ENCODE measurements around the gene IPPK. TPM values are rescaled to one million over a fixed set of nuclear protein-coding genes. Genes with fewer than 3 reads are reported as not detected.

The IPPK gene
- total and polyA plus RNA-seq, 5 donors from 2014 or later = 3.8 to 9.2 (median 5.5) TPM

DNA sequence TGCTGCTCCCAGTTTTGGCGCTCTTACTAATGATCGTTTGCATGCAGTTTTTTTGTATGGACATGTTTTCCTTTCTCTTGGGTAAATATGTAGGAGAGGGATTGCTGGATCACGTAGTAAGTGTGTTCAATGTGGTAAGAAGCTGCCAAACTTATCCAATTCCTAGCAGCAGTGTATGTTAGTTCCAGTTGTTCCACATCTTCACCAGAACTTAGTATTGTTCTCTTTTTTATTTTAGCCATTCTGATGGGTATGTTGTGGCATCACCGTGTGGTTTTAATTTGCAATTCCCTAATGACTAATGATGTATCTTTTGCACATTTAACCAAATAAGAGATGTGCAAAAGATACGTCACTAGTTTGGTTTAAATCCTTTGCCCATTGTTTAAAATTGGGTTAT is 65.9 kb downstream of the IPPK start:
- H3K9me3 Mint-ChIP-seq = peaks cover 0 to 16% (median 4%) of the 10 kb centered on the region in 7 donors
- H3K4me1 ChIP-seq (ENCODE audit: control insufficient read depth, insufficient read depth, low read length, poor library complexity, severe bottlenecking) = no peaks in the 10 kb centered on the region

DNA sequence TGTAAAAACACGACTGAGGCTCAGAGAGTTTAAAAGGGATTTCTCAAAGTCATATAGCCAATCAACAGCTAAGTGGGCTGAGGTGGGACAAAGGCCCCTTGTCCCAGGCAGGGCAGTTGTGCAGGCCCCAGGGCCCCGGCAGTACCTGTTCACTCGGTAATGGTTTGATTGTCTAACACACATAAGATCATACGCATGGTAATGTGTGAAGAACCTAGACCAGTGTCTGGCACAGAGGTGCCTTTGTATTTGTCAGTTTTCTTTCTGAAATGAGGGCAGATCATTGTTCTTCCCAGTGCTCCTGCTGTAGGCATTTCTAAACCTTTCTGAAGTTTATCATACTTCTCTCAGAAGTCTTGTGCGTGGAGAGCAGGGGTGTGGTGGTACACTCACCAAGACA is 66.8 kb downstream of the IPPK start:
- Histone ChIP-seq H3K4me3 (ENCODE audit: low read depth, low read length) (no peak overlapping the region), H3K36me3 (ENCODE audit: control insufficient read depth, insufficient read depth, low read length) (no peaks in the 10 kb centered on the region), H3K27me3 (ENCODE audit: control insufficient read depth, insufficient read depth, low read length) (no peaks in the 10 kb centered on the region), H3K4me1 (ENCODE audit: control insufficient read depth, insufficient read depth, low read length, poor library complexity, severe bottlenecking) (no peaks in the 10 kb centered on the region), H3K9me3 (ENCODE audit: control insufficient read depth in 2 of 2, low read length in 2 of 2) (peaks cover 0 to 4% of the 10 kb centered on the region in 2 experiments), H3K27ac (ENCODE audit: insufficient read depth, low read length, poor library complexity, severe bottlenecking) (no peak overlapping the region)
- H3K36me3 Mint-ChIP-seq = peaks cover 5% of the 10 kb centered on the region
- H3K4me1 Mint-ChIP-seq = no peaks in the 10 kb centered on the region
- DNase-seq (no peak), ATAC-seq (ENCODE audit: low read depth in 2 of 2) (no peak)
- no peak overlapping the region for H3K4me3 Mint-ChIP-seq
- H3K27ac Mint-ChIP-seq = no peak overlapping the region
- peaks cover 0 to 16% (median 5%) of the 10 kb centered on the region in 7 donors for H3K9me3 Mint-ChIP-seq
- peaks cover 4% of the 10 kb centered on the region for H3K27me3 Mint-ChIP-seq

More for the DNA sequence above, 65.9 kb downstream of the IPPK start:
- DNase-seq (no peak), ATAC-seq (ENCODE audit: low read depth in 2 of 2) (no peak)
- H3K27ac Mint-ChIP-seq = no peak overlapping the region
- peaks cover 4% of the 10 kb centered on the region for H3K27me3 Mint-ChIP-seq
- no peak overlapping the region for H3K4me3 Mint-ChIP-seq
- Histone ChIP-seq H3K36me3 (ENCODE audit: control insufficient read depth, insufficient read depth, low read length) (no peaks in the 10 kb centered on the region), H3K27ac (ENCODE audit: insufficient read depth, low read length, poor library complexity, severe bottlenecking) (no peak overlapping the region), H3K27me3 (ENCODE audit: control insufficient read depth, insufficient read depth, low read length) (no peaks in the 10 kb centered on the region), H3K9me3 (ENCODE audit: control insufficient read depth in 2 of 2, low read length in 2 of 2) (peaks cover 0 to 4% of the 10 kb centered on the region in 2 experiments), H3K4me3 (ENCODE audit: low read depth, low read length) (no peak overlapping the region)
- peaks cover 5% of the 10 kb centered on the region for H3K36me3 Mint-ChIP-seq
- H3K4me1 Mint-ChIP-seq = no peaks in the 10 kb centered on the region

DNA sequence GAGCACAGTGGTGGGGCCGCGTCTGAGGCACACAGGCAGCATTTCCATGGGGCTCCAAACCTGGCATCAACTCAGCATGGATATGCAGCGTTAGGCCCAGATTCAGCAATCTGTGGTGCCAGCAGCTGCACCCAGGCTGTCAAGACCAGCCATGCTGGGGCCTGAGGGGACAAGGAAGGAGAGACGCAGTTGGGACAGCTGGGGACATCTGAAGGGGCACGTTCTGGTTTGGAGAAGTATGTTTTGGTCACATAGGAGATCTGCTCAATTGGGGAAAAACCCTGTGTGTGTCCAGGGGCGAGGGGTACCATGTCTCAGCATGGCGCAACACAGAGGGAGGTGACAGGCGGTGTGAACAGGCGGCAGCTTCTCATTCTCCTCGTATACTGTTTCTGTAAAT is 67.5 kb downstream of the IPPK start:
- ATAC-seq (ENCODE audit: low read depth in 2 of 2) = no peak
- Histone ChIP-seq H3K27me3 (ENCODE audit: control insufficient read depth, insufficient read depth, low read length) (no peaks in the 10 kb centered on the region), H3K36me3 (ENCODE audit: control insufficient read depth, insufficient read depth, low read length) (no peaks in the 10 kb centered on the region), H3K4me1 (ENCODE audit: control insufficient read depth, insufficient read depth, low read length, poor library complexity, severe bottlenecking) (no peaks in the 10 kb centered on the region), H3K9me3 (ENCODE audit: control insufficient read depth in 2 of 2, low read length in 2 of 2) (peaks cover 0 to 4% of the 10 kb centered on the region in 2 experiments), H3K4me3 (ENCODE audit: low read depth, low read length) (no peak overlapping the region), H3K27ac (ENCODE audit: insufficient read depth, low read length, poor library complexity, severe bottlenecking) (no peak overlapping the region)
- Mint-ChIP-seq H3K27me3 (peaks cover 4% of the 10 kb centered on the region), H3K36me3 (peaks cover 5% of the 10 kb centered on the region), H3K4me1 (no peaks in the 10 kb centered on the region), H3K27ac (no peak overlapping the region), H3K4me3 (no peak overlapping the region), H3K9me3 (peaks cover 0 to 16% (median 5%) of the 10 kb centered on the region in 7 donors)
- DNase-seq = no peak

DNA sequence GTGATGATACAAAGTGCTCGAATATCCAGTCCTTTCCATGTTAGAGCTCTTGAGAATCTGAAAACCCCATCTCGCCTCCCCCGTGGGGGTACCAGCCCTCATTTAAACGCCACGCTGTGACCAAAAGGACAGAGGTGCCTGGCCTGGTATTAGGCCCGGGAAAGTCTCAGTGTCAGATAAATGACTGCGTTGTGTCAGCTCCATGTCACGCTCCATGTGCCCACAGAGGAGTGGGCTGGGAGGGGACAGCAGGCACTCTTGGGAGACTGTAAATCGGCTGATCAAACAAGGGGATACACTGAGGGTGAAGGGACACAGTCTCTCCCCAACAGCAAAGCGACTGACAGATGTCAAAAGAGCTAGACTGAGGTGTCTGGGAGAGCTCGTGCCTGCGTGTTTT is 68.5 kb downstream of the IPPK start:
- Histone ChIP-seq H3K4me3 (ENCODE audit: low read depth, low read length) (no peak overlapping the region), H3K9me3 (ENCODE audit: control insufficient read depth in 2 of 2, low read length in 2 of 2) (peaks cover 0 to 4% of the 10 kb centered on the region in 2 experiments), H3K4me1 (ENCODE audit: control insufficient read depth, insufficient read depth, low read length, poor library complexity, severe bottlenecking) (no peaks in the 10 kb centered on the region), H3K36me3 (ENCODE audit: control insufficient read depth, insufficient read depth, low read length) (no peaks in the 10 kb centered on the region), H3K27me3 (ENCODE audit: control insufficient read depth, insufficient read depth, low read length) (no peaks in the 10 kb centered on the region), H3K27ac (ENCODE audit: insufficient read depth, low read length, poor library complexity, severe bottlenecking) (no peak overlapping the region)
- ATAC-seq (ENCODE audit: low read depth in 2 of 2) = no peak
- H3K9me3 Mint-ChIP-seq = peaks cover 0 to 16% (median 5%) of the 10 kb centered on the region in 7 donors
- no peak overlapping the region for H3K27ac Mint-ChIP-seq
- H3K4me1 Mint-ChIP-seq = no peaks in the 10 kb centered on the region
- peaks cover 5% of the 10 kb centered on the region for H3K36me3 Mint-ChIP-seq
- no peak for DNase-seq
- peaks cover 4% of the 10 kb centered on the region for H3K27me3 Mint-ChIP-seq
- H3K4me3 Mint-ChIP-seq = no peak overlapping the region

DNA sequence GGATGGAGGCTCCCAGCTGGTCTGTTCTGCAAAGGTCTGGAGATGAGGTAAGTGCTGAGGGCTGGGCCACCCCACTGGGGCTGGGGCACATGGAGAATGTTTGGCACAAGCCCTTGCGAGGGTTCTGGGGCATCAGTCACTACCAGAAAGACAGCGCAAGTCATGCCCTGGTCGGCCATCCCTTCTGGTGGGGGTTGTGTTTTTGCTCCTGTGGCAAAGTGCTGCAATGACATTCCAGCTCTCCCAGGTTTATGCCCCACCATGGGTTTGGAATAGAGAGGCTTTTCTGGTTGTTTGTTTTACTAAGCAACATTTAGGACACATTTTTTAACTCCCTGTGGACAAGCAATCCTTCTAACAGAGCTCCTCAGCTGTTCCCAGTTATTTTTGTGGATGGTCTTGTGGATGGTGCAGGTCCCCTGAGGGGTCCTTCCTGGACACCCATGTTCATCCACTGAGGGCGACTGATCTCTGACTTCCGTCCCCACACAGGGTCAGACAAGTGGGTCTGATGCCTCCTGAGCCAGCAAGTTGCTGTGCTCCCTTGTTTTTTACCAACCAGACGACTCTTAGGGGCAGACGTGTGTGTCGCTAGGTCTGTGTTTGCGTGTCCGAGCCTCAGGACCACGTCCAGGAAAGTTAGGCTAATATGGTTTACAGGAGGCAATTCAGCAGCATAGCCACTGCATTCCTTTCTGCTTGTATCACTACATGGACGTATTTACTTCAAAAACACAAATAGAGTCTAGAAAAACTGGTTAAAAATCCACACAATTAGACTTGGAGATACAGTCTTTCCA is 69.3 kb downstream of the IPPK start:
- H3K27me3 ChIP-seq (ENCODE audit: control insufficient read depth, insufficient read depth, low read length) = no peaks in the 10 kb centered on the region
- ATAC-seq (ENCODE audit: low read depth in 2 of 2) = no peak

DNA sequence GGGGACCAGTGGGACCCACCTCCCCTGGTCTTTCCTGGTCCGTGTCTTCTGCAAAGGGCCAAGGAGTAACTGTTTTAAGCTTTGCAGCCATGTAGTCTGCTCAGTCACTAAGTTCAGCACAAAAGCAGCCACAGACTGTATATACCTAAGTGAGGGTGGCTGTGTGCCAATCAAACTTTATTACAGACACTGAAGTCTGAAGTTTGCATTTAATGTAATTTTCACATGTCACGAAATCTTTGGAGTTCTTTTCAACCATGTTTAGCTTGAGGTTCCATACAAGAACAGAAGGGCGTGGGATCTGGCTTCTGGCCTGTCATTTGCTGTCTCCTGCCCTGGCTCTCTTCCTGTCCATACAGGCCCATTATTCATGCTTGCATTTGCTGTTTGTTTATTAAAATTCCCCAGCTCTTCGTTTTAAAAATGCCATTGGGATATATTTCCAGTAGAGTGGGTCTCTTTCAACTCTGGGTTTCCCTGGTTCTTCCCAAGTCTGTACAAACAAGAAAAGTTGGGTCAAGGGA is 69.9 kb downstream of the IPPK start:
- DNase-seq = no peak
- Mint-ChIP-seq H3K4me3 (no peak overlapping the region), H3K27ac (no peak overlapping the region), H3K36me3 (peaks cover 5% of the 10 kb centered on the region), H3K27me3 (peaks cover 4% of the 10 kb centered on the region), H3K9me3 (peaks cover 0 to 13% (median 5%) of the 10 kb centered on the region in 7 donors), H3K4me1 (no peaks in the 10 kb centered on the region)
- Histone ChIP-seq H3K36me3 (ENCODE audit: control insufficient read depth, insufficient read depth, low read length) (no peaks in the 10 kb centered on the region), H3K4me1 (ENCODE audit: control insufficient read depth, insufficient read depth, low read length, poor library complexity, severe bottlenecking) (no peaks in the 10 kb centered on the region), H3K4me3 (ENCODE audit: low read depth, low read length) (no peak overlapping the region), H3K27me3 (ENCODE audit: control insufficient read depth, insufficient read depth, low read length) (no peaks in the 10 kb centered on the region), H3K9me3 (ENCODE audit: control insufficient read depth in 2 of 2, low read length in 2 of 2) (peaks cover 0 to under 1% of the 10 kb centered on the region in 2 experiments), H3K27ac (ENCODE audit: insufficient read depth, low read length, poor library complexity, severe bottlenecking) (no peak overlapping the region)
- no peak for ATAC-seq (ENCODE audit: low read depth in 2 of 2)

More for the DNA sequence above, 69.3 kb downstream of the IPPK start:
- H3K4me1 Mint-ChIP-seq = no peaks in the 10 kb centered on the region
- H3K4me1 ChIP-seq (ENCODE audit: control insufficient read depth, insufficient read depth, low read length, poor library complexity, severe bottlenecking) = no peaks in the 10 kb centered on the region
- no peak overlapping the region for H3K4me3 ChIP-seq (ENCODE audit: low read depth, low read length)
- no peak overlapping the region for H3K27ac Mint-ChIP-seq
- H3K4me3 Mint-ChIP-seq = no peak overlapping the region
- H3K27me3 Mint-ChIP-seq = peaks cover 4% of the 10 kb centered on the region
- no peak for DNase-seq
- no peak overlapping the region for H3K27ac ChIP-seq (ENCODE audit: insufficient read depth, low read length, poor library complexity, severe bottlenecking)
- peaks cover 5% of the 10 kb centered on the region for H3K36me3 Mint-ChIP-seq
- H3K9me3 ChIP-seq (ENCODE audit: control insufficient read depth in 2 of 2, low read length in 2 of 2) = peaks cover 0 to 4% of the 10 kb centered on the region in 2 experiments
- H3K36me3 ChIP-seq (ENCODE audit: control insufficient read depth, insufficient read depth, low read length) = no peaks in the 10 kb centered on the region
- H3K9me3 Mint-ChIP-seq = peaks cover 0 to 16% (median 5%) of the 10 kb centered on the region in 7 donors

DNA sequence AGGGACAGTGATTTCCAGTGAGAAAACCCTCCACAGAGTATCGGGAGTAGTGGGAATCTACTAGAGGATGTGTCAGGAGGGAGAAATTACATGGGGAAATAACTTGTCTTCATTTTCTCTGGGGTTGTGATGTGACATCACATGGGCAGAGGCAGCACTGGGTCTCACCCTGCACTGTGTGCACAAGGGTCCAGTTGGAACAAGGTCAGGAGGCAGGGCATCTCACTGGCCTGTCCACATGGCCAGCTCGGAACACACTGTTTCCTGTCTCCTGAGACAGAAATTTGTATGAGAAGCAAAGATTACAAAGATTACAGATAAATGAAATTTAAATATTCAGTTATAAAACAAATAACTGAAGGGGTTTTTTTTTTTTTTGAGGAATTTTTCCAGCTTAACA is 71.5 kb downstream of the IPPK start:
- H3K4me3 Mint-ChIP-seq = no peak overlapping the region
- no peaks in the 10 kb centered on the region for H3K4me1 Mint-ChIP-seq
- no peak overlapping the region for H3K4me3 ChIP-seq (ENCODE audit: low read depth, low read length)
- H3K27ac Mint-ChIP-seq = no peak overlapping the region
- H3K36me3 ChIP-seq (ENCODE audit: control insufficient read depth, insufficient read depth, low read length) = no peaks in the 10 kb centered on the region
- ATAC-seq (ENCODE audit: low read depth in 2 of 2) (no peak), DNase-seq (no peak)
- H3K27me3 Mint-ChIP-seq = peaks cover 4% of the 10 kb centered on the region
- H3K9me3 Mint-ChIP-seq = peaks cover 0 to 5% (median 1%) of the 10 kb centered on the region in 7 donors
- H3K36me3 Mint-ChIP-seq = peaks cover under 1% of the 10 kb centered on the region
- no peak overlapping the region for H3K27ac ChIP-seq (ENCODE audit: insufficient read depth, low read length, poor library complexity, severe bottlenecking)
- H3K27me3 ChIP-seq (ENCODE audit: control insufficient read depth, insufficient read depth, low read length) = no peaks in the 10 kb centered on the region
- no peaks in the 10 kb centered on the region for H3K9me3 ChIP-seq (ENCODE audit: control insufficient read depth in 2 of 2, low read length in 2 of 2)
- no peaks in the 10 kb centered on the region for H3K4me1 ChIP-seq (ENCODE audit: control insufficient read depth, insufficient read depth, low read length, poor library complexity, severe bottlenecking)

DNA sequence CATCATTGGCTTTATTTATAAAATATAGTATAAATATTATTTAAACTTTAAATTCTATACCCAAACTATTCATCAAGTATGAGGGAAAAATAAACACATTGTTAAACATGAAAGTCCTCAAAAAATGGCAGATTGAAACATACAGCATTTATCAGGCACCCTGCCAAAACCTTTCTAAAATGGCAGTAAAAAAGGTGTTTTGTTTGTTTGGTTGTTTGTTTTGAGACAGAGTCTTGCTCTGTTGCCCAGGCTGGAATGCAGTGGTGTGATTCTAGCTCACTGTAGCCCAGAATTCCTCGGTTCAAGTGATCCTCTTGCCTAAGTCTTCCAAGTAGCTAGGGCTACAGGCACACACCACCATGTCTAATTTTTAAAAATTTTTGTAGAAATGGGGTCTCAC is 74.0 kb downstream of the IPPK start:
- Histone ChIP-seq H3K27me3 (ENCODE audit: control insufficient read depth, insufficient read depth, low read length) (no peaks in the 10 kb centered on the region), H3K36me3 (ENCODE audit: control insufficient read depth, insufficient read depth, low read length) (no peaks in the 10 kb centered on the region), H3K4me1 (ENCODE audit: control insufficient read depth, insufficient read depth, low read length, poor library complexity, severe bottlenecking) (no peaks in the 10 kb centered on the region), H3K9me3 (ENCODE audit: control insufficient read depth in 2 of 2, low read length in 2 of 2) (no peaks in the 10 kb centered on the region), H3K4me3 (ENCODE audit: low read depth, low read length) (no peak overlapping the region), H3K27ac (ENCODE audit: insufficient read depth, low read length, poor library complexity, severe bottlenecking) (no peak overlapping the region)
- no peak overlapping the region for H3K4me3 Mint-ChIP-seq
- DNase-seq = no peak
- peaks cover 0 to 4% (median 0%) of the 10 kb centered on the region in 7 donors for H3K9me3 Mint-ChIP-seq
- H3K27me3 Mint-ChIP-seq = peaks cover 4% of the 10 kb centered on the region
- no peaks in the 10 kb centered on the region for H3K36me3 Mint-ChIP-seq
- no peaks in the 10 kb centered on the region for H3K4me1 Mint-ChIP-seq
- H3K27ac Mint-ChIP-seq = no peak overlapping the region
- ATAC-seq (ENCODE audit: low read depth in 2 of 2) = no peak
